ENCODE data around the gene CDH13. TPM values are rescaled to one million over a fixed set of nuclear protein-coding genes. Genes with fewer than 3 reads are reported as not detected.

Gene CDH13
- total and polyA plus RNA-seq, 2 experiments from 2014 or later = 1.6 to 4.4 TPM

DNA sequence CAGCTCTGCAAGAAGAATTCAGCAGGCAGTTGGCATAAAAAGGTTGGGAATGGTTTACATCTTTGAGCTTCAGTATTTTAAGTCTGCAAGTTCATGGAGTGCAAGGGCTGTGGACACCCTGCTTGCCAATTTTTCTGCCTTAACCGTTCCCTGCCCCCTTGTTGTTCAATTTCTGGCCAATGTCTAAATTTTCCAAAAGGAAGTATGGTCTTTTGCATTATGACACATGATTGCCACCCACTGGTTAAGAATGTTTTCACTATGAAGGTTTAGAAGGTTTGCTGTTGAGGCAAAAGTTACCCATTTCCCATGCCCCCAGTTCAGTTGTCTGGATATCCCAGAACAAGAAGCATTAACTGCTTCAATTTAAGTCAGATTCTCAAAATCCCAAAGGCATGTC is 441.9 kb downstream of the CDH13 start:
- no peak overlapping the region for H3K4me2 ChIP-seq
- H3K4me1 Mint-ChIP-seq = peaks cover 9% of the 10 kb centered on the region; the same call in 2 of the 3 replicates
- DNase-seq (ENCODE audit: low spot score) (no peak), ATAC-seq (no peak)
- TF ChIP-seq, protein P1, sequence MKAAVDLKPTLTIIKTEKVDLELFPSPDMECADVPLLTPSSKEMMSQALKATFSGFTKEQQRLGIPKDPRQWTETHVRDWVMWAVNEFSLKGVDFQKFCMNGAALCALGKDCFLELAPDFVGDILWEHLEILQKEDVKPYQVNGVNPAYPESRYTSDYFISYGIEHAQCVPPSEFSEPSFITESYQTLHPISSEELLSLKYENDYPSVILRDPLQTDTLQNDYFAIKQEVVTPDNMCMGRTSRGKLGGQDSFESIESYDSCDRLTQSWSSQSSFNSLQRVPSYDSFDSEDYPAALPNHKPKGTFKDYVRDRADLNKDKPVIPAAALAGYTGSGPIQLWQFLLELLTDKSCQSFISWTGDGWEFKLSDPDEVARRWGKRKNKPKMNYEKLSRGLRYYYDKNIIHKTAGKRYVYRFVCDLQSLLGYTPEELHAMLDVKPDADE (IDR thresholded peaks at IDR 0.05) = no peak
- TF ChIP-seq, protein P2, sequence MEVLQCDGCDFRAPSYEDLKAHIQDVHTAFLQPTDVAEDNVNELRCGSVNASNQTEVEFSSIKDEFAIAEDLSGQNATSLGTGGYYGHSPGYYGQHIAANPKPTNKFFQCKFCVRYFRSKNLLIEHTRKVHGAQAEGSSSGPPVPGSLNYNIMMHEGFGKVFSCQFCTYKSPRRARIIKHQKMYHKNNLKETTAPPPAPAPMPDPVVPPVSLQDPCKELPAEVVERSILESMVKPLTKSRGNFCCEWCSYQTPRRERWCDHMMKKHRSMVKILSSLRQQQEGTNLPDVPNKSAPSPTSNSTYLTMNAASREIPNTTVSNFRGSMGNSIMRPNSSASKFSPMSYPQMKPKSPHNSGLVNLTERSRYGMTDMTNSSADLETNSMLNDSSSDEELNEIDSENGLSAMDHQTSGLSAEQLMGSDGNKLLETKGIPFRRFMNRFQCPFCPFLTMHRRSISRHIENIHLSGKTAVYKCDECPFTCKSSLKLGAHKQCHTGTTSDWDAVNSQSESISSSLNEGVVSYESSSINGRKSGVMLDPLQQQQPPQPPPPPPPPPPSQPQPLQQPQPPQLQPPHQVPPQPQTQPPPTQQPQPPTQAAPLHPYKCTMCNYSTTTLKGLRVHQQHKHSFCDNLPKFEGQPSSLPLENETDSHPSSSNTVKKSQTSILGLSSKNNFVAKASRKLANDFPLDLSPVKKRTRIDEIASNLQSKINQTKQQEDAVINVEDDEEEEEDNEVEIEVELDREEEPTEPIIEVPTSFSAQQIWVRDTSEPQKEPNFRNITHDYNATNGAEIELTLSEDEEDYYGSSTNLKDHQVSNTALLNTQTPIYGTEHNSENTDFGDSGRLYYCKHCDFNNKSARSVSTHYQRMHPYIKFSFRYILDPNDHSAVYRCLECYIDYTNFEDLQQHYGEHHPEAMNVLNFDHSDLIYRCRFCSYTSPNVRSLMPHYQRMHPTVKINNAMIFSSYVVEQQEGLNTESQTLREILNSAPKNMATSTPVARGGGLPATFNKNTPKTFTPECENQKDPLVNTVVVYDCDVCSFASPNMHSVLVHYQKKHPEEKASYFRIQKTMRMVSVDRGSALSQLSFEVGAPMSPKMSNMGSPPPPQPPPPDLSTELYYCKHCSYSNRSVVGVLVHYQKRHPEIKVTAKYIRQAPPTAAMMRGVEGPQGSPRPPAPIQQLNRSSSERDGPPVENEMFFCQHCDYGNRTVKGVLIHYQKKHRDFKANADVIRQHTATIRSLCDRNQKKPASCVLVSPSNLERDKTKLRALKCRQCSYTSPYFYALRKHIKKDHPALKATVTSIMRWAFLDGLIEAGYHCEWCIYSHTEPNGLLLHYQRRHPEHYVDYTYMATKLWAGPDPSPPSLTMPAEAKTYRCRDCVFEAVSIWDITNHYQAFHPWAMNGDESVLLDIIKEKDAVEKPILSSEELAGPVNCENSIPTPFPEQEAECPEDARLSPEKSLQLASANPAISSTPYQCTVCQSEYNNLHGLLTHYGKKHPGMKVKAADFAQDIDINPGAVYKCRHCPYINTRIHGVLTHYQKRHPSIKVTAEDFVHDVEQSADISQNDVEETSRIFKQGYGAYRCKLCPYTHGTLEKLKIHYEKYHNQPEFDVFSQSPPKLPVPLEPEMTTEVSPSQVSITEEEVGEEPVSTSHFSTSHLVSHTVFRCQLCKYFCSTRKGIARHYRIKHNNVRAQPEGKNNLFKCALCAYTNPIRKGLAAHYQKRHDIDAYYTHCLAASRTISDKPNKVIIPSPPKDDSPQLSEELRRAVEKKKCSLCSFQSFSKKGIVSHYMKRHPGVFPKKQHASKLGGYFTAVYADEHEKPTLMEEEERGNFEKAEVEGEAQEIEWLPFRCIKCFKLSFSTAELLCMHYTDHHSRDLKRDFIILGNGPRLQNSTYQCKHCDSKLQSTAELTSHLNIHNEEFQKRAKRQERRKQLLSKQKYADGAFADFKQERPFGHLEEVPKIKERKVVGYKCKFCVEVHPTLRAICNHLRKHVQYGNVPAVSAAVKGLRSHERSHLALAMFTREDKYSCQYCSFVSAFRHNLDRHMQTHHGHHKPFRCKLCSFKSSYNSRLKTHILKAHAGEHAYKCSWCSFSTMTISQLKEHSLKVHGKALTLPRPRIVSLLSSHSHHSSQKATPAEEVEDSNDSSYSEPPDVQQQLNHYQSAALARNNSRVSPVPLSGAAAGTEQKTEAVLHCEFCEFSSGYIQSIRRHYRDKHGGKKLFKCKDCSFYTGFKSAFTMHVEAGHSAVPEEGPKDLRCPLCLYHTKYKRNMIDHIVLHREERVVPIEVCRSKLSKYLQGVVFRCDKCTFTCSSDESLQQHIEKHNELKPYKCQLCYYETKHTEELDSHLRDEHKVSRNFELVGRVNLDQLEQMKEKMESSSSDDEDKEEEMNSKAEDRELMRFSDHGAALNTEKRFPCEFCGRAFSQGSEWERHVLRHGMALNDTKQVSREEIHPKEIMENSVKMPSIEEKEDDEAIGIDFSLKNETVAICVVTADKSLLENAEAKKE (CRISPR knock-in tag; IDR thresholded peaks at IDR 0.05) = no peak
- H2AFZ ChIP-seq = no peak overlapping the region
- no peaks in the 10 kb centered on the region for H3K27me3 Mint-ChIP-seq (ENCODE audit: insufficient read depth, low read depth, poor library complexity)
- H3K36me3 ChIP-seq (ENCODE audit: insufficient read depth) = peaks cover 14% of the 10 kb centered on the region; the same call in 1 of the 2 replicates
- peaks cover 16% of the 10 kb centered on the region; the same call in 2 of the 3 replicates for H3K36me3 Mint-ChIP-seq (ENCODE audit: low read depth)
- H3K4me1 ChIP-seq (ENCODE audit: insufficient read depth) = peaks cover 6% of the 10 kb centered on the region; the same call in 1 of the 2 replicates
- no peak overlapping the region for H3K27ac Mint-ChIP-seq
- H3F3A ChIP-seq (replicated peaks; ENCODE audit: low read depth) = no peaks in the 10 kb centered on the region
- H3K9me2 ChIP-seq (ENCODE audit: insufficient read depth) = 0 out of 2 replicates have a peak, but pooled peaks cover 1% of the 10 kb centered on the region
- H4K20me1 ChIP-seq (replicated peaks; ENCODE audit: insufficient read depth) = no peaks in the 10 kb centered on the region
- no peaks in the 10 kb centered on the region for H3K79me2 ChIP-seq (replicated peaks; ENCODE audit: insufficient read depth)
- H3K4me3 ChIP-seq = no peak overlapping the region
- H3K4me3 Mint-ChIP-seq = no peak overlapping the region
- H3K27me3 ChIP-seq (ENCODE audit: insufficient read depth) = no peaks in the 10 kb centered on the region
- no peak overlapping the region for H3K27ac ChIP-seq (ENCODE audit: low read depth)
- H3K9me3 Mint-ChIP-seq = peaks cover 29% of the 10 kb centered on the region

DNA sequence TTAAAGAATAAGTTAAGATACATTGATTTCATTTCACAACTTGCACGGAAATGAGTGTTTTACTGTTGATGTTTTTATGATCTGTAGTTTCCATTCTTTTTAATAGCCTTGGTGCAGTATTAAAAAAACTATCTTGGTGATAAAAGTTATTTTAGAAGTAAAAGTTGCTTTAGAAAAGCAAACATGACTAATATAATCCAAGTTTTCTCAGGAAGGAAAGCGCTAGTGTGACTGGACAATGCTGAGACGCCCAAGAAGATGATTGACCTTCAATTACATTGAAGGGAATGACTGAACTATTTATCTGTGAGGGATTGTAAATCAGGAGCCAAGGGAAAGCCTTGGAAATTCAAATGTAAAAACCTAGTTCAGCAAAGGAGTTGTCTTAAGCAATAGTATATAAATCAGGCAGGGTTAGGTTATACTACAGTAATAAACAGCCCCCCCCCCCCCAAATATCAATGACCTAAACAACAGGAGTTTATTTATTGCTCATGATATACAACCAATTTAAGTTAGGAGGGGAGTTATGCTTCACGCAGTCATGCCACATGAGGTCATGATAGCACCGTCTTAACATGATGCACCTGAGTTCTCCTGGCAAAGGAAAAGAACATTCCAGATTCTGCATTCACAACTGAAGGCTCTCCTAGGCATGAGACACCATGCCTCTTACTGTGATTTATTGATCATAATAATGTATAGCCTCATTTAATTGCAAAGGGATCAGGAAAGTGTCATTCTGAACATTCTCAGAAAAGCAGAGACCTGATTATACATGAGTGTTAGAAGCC is 443.8 kb downstream of the CDH13 start:
- Histone ChIP-seq H4K20me1 (replicated peaks; ENCODE audit: insufficient read depth) (no peaks in the 10 kb centered on the region), H3K79me2 (replicated peaks; ENCODE audit: insufficient read depth) (no peaks in the 10 kb centered on the region), H3F3A (replicated peaks; ENCODE audit: low read depth) (no peaks in the 10 kb centered on the region), H3K4me2 (no peak overlapping the region), H3K4me1 (ENCODE audit: insufficient read depth) (peaks cover 6% of the 10 kb centered on the region; the same call in 1 of the 2 replicates), H3K4me3 (no peak overlapping the region), H3K27me3 (ENCODE audit: insufficient read depth) (no peaks in the 10 kb centered on the region), H3K9me2 (ENCODE audit: insufficient read depth) (no peaks in the 10 kb centered on the region), H3K27ac (ENCODE audit: low read depth) (no peak overlapping the region), H3K36me3 (ENCODE audit: insufficient read depth) (0 out of 2 replicates have a peak, but pooled peaks cover 8% of the 10 kb centered on the region), H2AFZ (no peak overlapping the region)
- peaks cover 14% of the 10 kb centered on the region for H3K9me3 Mint-ChIP-seq
- no peaks in the 10 kb centered on the region for H3K27me3 Mint-ChIP-seq (ENCODE audit: insufficient read depth, low read depth, poor library complexity)
- no peak overlapping the region for H3K27ac Mint-ChIP-seq
- H3K4me1 Mint-ChIP-seq = peaks cover 9% of the 10 kb centered on the region; the same call in 2 of the 3 replicates
- peaks cover 8% of the 10 kb centered on the region; the same call in 2 of the 3 replicates for H3K36me3 Mint-ChIP-seq (ENCODE audit: low read depth)
- H3K4me3 Mint-ChIP-seq = no peak overlapping the region
- ATAC-seq = no peak
- TF ChIP-seq, protein P3, sequence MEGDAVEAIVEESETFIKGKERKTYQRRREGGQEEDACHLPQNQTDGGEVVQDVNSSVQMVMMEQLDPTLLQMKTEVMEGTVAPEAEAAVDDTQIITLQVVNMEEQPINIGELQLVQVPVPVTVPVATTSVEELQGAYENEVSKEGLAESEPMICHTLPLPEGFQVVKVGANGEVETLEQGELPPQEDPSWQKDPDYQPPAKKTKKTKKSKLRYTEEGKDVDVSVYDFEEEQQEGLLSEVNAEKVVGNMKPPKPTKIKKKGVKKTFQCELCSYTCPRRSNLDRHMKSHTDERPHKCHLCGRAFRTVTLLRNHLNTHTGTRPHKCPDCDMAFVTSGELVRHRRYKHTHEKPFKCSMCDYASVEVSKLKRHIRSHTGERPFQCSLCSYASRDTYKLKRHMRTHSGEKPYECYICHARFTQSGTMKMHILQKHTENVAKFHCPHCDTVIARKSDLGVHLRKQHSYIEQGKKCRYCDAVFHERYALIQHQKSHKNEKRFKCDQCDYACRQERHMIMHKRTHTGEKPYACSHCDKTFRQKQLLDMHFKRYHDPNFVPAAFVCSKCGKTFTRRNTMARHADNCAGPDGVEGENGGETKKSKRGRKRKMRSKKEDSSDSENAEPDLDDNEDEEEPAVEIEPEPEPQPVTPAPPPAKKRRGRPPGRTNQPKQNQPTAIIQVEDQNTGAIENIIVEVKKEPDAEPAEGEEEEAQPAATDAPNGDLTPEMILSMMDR (conservative IDR thresholded peaks at IDR 0.05; ENCODE audit: low read depth in 2 of 2) = no peak
- TF ChIP-seq ZNF331 (CRISPR knock-in tag; IDR thresholded peaks at IDR 0.05; ENCODE audit: low read depth) = no peak
- TF ChIP-seq, protein P4, sequence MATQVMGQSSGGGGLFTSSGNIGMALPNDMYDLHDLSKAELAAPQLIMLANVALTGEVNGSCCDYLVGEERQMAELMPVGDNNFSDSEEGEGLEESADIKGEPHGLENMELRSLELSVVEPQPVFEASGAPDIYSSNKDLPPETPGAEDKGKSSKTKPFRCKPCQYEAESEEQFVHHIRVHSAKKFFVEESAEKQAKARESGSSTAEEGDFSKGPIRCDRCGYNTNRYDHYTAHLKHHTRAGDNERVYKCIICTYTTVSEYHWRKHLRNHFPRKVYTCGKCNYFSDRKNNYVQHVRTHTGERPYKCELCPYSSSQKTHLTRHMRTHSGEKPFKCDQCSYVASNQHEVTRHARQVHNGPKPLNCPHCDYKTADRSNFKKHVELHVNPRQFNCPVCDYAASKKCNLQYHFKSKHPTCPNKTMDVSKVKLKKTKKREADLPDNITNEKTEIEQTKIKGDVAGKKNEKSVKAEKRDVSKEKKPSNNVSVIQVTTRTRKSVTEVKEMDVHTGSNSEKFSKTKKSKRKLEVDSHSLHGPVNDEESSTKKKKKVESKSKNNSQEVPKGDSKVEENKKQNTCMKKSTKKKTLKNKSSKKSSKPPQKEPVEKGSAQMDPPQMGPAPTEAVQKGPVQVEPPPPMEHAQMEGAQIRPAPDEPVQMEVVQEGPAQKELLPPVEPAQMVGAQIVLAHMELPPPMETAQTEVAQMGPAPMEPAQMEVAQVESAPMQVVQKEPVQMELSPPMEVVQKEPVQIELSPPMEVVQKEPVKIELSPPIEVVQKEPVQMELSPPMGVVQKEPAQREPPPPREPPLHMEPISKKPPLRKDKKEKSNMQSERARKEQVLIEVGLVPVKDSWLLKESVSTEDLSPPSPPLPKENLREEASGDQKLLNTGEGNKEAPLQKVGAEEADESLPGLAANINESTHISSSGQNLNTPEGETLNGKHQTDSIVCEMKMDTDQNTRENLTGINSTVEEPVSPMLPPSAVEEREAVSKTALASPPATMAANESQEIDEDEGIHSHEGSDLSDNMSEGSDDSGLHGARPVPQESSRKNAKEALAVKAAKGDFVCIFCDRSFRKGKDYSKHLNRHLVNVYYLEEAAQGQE (IDR thresholded peaks at IDR 0.05; ENCODE audit: unreplicated experiment) = no peak
- no peak for TF ChIP-seq CREB1 (CRISPR knock-in tag; IDR thresholded peaks at IDR 0.05; ENCODE audit: low read depth)
- DNase-seq (ENCODE audit: low spot score) = no peak

Measured in GM23338 (cell line).